ENCODE data around the gene CLCN7.

CLCN7 gene

GRCh38 chr16:1438229-1439057, 36.4 kb downstream of the CLCN7 start:
- TF ChIP-seq EP300 (IDR thresholded peaks at IDR 0.05; ENCODE audit: borderline replicate concordance) (no peak), CREB1 (IDR thresholded peaks at IDR 0.05; ENCODE audit: low read depth) (no peak), RAD21 (IDR thresholded peaks at IDR 0.05; ENCODE audit: low read depth) (no peak), ZBTB7A (IDR thresholded peaks at IDR 0.05; ENCODE audit: low read depth) (no peak), REST (IDR thresholded peaks at IDR 0.05; ENCODE audit: low read depth) (no peak)

- TF ChIP-seq EP300 (IDR thresholded peaks at IDR 0.05; ENCODE audit: borderline replicate concordance): no peak
- no peak for TF ChIP-seq TEAD4 (IDR thresholded peaks at IDR 0.05)
- no peak for TF ChIP-seq REST (IDR thresholded peaks at IDR 0.05; ENCODE audit: low read depth)
- TF ChIP-seq NFIC (IDR thresholded peaks at IDR 0.05): no peak
- TF ChIP-seq TAF1 (IDR thresholded peaks at IDR 0.05; ENCODE audit: low read depth): no peak
- no peak for TF ChIP-seq FOXM1 (IDR thresholded peaks at IDR 0.05; ENCODE audit: borderline replicate concordance, low read depth)
- no peak for TF ChIP-seq USF1 (IDR thresholded peaks at IDR 0.05)
- TF ChIP-seq TCF12 (IDR thresholded peaks at IDR 0.05; ENCODE audit: low read depth): no peak
Observed at GRCh38 chr16:1437606-1438005, 37.2 kb downstream of the CLCN7 start.

GRCh38 chr16:1436731-1437355, 38.0 kb downstream of the CLCN7 start:
- TF ChIP-seq REST (IDR thresholded peaks at IDR 0.05; ENCODE audit: low read depth) (no peak), TEAD4 (IDR thresholded peaks at IDR 0.05) (no peak), CEBPB (IDR thresholded peaks at IDR 0.05) (no peak), USF1 (IDR thresholded peaks at IDR 0.05) (no peak), ZBTB7A (IDR thresholded peaks at IDR 0.05; ENCODE audit: low read depth) (no peak), EGR1 (IDR thresholded peaks at IDR 0.05) (no peak)

GRCh38 chr16:1435921-1436697, 38.7 kb downstream of the CLCN7 start:
- TF ChIP-seq RAD21 (IDR thresholded peaks at IDR 0.05; ENCODE audit: low read depth) (no peak), CREB1 (IDR thresholded peaks at IDR 0.05; ENCODE audit: low read depth) (no peak), EGR1 (IDR thresholded peaks at IDR 0.05) (no peak), CEBPB (IDR thresholded peaks at IDR 0.05) (no peak), EP300 (IDR thresholded peaks at IDR 0.05; ENCODE audit: borderline replicate concordance) (no peak), TEAD4 (IDR thresholded peaks at IDR 0.05) (no peak), TAF1 (IDR thresholded peaks at IDR 0.05; ENCODE audit: low read depth) (no peak), REST (IDR thresholded peaks at IDR 0.05; ENCODE audit: low read depth) (no peak), ZBTB7A (IDR thresholded peaks at IDR 0.05; ENCODE audit: low read depth) (no peak), NFIC (IDR thresholded peaks at IDR 0.05) (no peak), TCF12 (IDR thresholded peaks at IDR 0.05; ENCODE audit: low read depth) (no peak), FOXM1 (IDR thresholded peaks at IDR 0.05; ENCODE audit: borderline replicate concordance, low read depth) (no peak), MAX (IDR thresholded peaks at IDR 0.05) (no peak), YY1 (IDR thresholded peaks at IDR 0.05; ENCODE audit: low read depth) (no peak), USF1 (IDR thresholded peaks at IDR 0.05) (no peak)

All from Ishikawa (cell line).